ENCODE measurements around the gene IQSEC3.

- TF ChIP-seq CTCF (IDR thresholded peaks at IDR 0.05) (no peak), POLR2A (IDR thresholded peaks at IDR 0.05) (no peak)
These were observed 158.4 kb downstream of the IQSEC3 start for GRCh38 chr12:225012-225411.

Measured in body of pancreas (tissue), 4 donors.